Measurements from ENCODE around the gene CFAP97.

The CFAP97 gene

DNA sequence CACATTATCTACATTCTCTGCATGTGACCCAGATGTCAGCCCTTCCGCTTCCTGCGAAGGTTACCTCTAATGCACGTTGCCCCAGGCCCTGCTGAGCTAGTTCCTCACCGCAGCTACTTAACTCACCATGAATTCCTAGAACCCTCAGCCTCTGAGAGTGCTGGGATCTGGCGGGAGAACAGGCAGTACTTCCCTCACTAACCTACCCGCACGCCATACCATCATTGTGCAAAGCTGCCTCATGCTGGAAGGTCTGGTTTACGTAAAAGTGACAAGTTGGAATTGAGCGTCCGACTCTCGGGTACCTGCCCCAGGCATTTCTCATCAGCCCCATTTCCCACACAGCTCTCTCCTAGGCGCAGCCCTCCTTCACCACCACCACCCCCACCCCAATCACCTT is 54.4 kb downstream of the CFAP97 start:
- in situ Hi-C loops (cut with MboI; ENCODE audit: low pct_unique_long_range_greater_than_20kb, low sequenced_read_pairs) = no loop called here
- DNase-seq = no peak

DNA sequence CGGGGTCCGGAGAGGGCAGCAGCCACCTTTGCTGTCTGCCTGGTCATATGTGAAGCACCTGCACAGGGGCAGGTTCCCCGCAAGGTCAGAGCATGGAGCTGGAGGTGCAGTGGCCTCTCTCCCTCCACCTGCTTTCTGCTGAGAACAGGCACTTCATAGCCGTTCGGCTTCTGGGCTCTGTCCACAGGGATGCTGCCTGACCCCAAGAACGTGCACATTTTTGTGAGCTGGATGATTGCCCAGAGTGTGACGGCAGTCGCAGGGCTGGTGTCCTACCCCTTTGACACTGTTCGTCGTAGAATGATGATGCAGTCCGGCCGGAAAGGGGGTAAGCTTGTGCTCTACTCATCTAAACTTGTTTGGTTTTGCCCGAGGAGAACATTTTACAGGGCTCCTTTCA is 58.2 kb downstream of the CFAP97 start:
- in situ Hi-C loops (cut with MboI; ENCODE audit: low pct_unique_long_range_greater_than_20kb, low sequenced_read_pairs) = no loop called here
- no peak for DNase-seq

DNA sequence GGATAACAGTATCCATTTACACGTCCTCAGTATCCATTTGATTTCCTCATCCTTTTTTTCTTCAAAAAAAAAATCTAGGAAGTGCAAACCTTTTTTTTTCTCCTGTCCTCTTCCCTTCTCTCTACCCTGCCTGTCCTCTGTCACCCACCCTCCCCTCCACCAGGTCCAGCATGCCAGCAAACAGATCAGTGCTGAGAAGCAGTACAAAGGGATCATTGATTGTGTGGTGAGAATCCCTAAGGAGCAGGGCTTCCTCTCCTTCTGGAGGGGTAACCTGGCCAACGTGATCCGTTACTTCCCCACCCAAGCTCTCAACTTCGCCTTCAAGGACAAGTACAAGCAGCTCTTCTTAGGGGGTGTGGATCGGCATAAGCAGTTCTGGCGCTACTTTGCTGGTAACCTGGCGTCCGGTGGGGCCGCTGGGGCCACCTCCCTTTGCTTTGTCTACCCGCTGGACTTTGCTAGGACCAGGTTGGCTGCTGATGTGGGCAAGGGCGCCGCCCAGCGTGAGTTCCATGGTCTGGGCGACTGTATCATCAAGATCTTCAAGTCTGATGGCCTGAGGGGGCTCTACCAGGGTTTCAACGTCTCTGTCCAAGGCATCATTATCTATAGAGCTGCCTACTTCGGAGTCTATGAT is 59.1 kb downstream of the CFAP97 start:
- in situ Hi-C loops (cut with MboI; ENCODE audit: low pct_unique_long_range_greater_than_20kb, low sequenced_read_pairs) = no loop called here
- no peak for DNase-seq

DNA sequence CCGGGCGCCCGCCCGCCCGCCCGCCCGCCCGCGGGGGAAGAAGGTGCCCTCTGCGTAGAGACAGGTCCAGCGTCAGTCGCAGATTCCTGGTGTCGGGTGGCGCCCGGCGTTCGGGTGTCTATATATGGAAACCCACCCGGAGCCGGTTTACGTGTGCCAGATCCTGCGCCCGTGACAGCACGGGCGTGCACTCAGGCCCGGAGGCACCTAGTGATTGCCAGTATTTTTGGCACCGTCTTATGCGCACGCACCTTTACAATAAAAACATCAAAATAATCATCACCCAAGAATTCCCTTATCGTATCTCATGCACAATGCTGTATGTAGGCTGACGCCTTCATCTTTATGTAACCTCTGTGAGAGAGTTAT is 60.2 kb downstream of the CFAP97 start:
- peak; percentile 18 for DNase-seq
- in situ Hi-C loops (cut with MboI; ENCODE audit: low pct_unique_long_range_greater_than_20kb, low sequenced_read_pairs) = no loop called here

DNA sequence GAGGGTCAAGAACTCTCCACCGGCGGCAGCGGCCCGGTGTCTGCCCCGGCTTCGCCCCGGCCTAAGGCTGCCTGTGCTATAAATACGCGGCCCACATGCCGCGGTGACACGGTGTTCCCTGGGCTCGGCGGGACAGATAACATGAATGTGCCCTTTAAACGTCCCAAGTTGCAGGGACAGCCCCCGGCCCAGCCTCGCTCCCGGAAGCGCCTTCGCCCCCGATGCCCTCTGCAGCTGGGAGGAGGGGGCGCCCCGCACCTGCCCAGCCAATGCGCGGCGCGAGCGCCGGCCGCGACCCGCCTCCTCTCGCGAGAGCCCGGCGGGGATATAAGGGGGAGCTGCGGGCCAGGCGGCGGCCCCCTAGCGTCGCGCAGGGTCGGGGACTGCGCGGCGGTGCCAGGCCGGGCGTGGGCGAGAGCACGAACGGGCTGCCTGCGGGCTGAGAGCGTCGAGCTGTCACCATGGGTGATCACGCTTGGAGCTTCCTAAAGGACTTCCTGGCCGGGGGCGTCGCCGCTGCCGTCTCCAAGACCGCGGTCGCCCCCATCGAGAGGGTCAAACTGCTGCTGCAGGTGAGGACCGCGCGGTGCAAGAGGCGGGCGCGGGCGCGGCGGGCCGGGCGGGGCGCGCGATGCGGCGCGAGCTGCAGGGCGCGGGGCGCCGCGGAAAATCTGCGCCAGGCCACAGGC is 60.7 kb downstream of the CFAP97 start, which contains the start of gene SLC25A4:
Gene SLC25A4, plus strand, starts transcription at position 355 of the 689 bp plus-strand sequence. Its CDS starts 107 bp downstream, at position 462.
- peak; percentile 83 for DNase-seq
- in situ Hi-C loops (cut with MboI; ENCODE audit: low pct_unique_long_range_greater_than_20kb, low sequenced_read_pairs) = no loop called here

DNA sequence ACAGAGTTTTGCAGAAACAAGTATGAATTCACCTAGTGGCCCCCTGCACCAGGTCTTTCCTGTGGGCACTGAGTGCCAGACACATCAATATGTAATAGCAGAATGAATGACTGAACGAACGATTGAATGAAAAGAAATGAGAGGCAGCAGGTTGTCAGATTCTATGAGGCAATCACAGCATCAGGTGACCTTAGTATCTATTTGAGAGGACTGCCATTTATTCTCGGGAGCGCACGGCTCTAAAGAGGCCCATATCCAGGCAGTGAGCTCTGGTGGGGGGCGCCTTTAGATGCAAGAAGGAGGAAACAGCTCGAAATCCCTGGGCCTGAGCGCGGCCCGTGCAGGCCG is 61.3 kb downstream of the CFAP97 start:
- no peak for DNase-seq
- in situ Hi-C loops (cut with MboI; ENCODE audit: low pct_unique_long_range_greater_than_20kb, low sequenced_read_pairs) = no loop called here

DNA sequence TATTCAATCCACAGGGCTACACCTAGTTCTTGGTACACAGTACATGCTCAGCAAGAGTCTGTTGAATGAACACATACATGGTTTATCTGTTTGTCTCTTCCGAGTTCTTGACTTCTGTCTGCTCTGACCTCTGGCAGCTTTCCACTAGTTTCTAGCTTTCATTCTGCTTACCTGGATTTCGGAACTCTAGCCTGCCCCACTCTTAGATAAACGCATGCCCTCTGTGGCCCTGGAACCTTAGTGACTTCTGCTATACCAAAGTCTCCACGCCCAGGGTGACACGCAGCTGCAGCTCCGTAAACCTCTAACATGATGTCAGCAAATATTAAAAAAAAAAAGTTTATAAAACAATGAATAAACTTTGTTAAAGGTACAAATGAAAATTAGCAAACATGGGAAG is 62.0 kb downstream of the CFAP97 start:
- DNase-seq = no peak

DNA sequence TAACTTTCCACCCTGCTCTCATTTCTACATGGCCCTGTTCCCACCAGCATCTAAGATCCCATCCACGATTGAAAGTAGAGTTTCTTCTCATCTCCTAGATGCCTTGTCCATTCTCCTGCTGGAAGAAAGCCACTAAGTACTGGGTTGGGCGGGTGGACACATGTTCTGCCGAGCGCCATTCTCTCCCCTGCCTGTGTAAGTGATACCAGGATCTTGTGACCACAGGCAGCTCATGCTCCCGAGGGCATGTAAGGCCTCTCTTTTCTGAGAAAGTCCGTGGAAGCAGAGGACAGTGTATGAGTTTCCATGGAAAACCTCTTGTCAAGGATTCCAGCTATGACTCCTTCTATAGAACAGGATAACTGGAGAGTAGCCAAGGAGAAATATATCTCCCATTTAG is 64.1 kb downstream of the CFAP97 start:
- in situ Hi-C loops (cut with MboI; ENCODE audit: low pct_unique_long_range_greater_than_20kb, low sequenced_read_pairs) = no loop called here

More for the DNA sequence above, 62.0 kb downstream of the CFAP97 start:
- in situ Hi-C loops (cut with MboI; ENCODE audit: low pct_unique_long_range_greater_than_20kb, low sequenced_read_pairs) = no loop called here

DNA sequence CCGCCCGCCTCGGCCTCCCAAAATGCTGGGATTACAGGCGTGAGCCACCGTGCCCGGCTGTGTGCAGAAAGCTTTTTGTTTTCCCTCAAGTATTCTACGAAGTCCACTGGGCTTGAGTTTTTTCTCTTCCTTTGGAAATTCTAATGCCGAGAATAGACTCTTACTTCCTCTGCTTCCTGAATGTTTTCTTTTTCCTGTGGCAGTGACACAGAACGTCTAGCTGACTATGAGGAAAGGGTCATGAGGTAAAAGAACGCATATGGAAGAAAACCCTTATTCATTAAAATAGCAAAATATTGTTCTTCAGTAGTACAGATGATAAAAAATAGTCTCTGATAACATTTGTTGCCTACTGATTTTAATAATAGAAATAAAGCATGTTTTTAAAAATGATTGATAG is 65.6 kb downstream of the CFAP97 start:
- in situ Hi-C loops (cut with MboI; ENCODE audit: low pct_unique_long_range_greater_than_20kb, low sequenced_read_pairs) = no loop called here
- no peak for DNase-seq

More for the DNA sequence above, 64.1 kb downstream of the CFAP97 start:
- DNase-seq = no peak

DNA sequence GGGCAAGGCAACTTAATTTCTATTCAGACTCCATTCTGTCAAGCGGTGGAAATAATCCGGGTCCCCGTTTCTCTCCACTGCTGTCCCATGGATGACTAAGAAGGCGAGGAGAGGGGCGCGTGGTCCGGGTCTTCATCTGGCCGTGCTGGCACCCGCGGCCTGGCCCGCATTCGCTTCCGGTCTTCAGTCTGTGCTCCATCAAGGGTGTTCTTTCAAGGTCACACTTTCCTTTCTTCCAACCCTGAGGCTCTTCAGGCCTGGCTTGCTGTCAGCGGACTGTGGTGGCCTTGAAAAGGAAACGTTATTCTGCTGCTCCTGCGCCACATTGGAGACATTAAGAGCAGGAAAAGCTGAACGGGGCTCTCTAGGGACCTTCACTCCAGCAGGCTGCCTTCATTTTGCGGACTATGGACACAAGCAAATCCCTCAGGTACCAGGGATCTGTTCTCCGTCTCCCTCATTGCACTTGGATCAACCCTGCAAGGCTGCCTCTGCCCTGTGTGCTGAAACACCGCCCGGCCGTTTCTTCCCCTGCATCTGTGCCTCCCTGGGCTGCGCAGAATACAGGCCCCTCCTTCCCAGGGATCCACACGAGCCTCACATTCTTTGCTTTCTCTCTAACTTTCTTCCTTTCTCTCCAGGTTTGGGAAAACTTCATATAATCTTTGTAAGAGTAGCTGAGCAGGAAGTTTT is 66.4 kb downstream of the CFAP97 start:
- in situ Hi-C loops (cut with MboI; ENCODE audit: low pct_unique_long_range_greater_than_20kb, low sequenced_read_pairs) = no loop called here
- no peak for DNase-seq

DNA sequence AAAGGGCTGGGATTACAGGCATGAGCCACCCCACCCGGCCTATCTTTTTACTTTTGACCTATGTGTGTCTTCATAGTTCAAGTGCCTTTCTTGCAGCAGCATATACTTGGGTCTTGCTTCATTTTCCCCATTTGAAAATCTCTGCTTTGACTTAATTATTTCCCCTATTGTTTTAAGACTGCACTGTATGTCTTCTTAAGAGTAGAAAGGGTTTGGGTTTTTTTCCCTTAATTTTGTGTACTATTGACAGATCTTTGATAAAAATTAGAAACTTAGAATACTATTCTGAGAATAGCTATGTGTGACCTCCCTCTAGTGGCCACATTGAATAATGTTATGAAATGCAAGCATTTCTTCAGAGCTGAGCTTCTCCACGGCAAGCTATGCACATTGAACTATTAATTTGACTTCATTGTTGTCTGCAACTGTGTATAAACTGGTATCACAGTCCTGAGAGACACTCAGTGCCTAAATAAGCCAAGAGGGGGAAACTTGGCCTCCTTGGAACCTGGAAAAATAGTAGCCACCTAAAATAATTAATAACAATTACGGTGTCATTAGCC is 69.4 kb downstream of the CFAP97 start:
- in situ Hi-C loops (cut with MboI; ENCODE audit: low pct_unique_long_range_greater_than_20kb, low sequenced_read_pairs) = no loop called here
- peak; percentile 57 for DNase-seq

DNA sequence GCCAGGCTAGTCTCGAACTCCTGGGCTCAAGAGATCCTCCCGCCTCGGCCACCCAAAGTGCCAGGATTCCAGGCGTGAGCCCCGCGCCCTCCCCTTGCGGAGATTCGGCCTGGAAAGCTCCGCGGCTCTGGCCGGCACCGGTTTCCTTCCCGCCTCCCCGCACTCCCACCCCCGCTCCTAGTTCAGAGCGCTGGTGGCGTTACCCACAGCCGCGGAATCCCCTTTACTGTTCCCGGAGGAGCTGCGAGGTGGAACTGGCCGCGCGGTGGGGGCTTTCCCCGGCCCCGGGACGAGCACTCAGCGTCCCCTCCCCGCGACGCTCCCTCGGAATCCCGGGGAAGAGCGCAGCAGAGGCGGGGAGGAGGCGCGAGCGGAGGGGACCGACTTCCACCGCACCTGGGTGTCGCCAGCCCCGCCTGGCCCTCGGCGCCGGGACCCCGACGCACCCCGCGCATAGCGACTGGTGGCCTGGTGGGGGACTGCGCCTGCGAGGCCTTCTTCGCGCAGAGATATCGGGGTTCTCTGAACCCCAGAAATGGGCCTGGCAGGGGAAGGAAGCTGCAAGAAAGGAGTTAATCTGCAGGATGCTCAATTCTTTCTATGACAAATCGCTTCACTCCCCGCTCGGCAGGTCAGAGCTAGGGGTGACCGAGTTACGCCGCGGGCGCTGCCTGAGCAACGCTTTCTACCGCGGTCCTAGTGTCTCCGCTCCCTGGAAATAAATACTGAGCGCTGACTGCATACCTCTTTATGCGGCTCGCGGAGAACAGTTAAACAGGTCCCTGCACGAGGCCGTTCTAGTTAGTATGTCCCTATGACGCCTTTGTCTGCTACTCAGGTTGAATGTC is 75.3 kb downstream of the CFAP97 start:
- DNase-seq = no peak
- in situ Hi-C loops (cut with MboI; ENCODE audit: low pct_unique_long_range_greater_than_20kb, low sequenced_read_pairs) = no loop called here

DNA sequence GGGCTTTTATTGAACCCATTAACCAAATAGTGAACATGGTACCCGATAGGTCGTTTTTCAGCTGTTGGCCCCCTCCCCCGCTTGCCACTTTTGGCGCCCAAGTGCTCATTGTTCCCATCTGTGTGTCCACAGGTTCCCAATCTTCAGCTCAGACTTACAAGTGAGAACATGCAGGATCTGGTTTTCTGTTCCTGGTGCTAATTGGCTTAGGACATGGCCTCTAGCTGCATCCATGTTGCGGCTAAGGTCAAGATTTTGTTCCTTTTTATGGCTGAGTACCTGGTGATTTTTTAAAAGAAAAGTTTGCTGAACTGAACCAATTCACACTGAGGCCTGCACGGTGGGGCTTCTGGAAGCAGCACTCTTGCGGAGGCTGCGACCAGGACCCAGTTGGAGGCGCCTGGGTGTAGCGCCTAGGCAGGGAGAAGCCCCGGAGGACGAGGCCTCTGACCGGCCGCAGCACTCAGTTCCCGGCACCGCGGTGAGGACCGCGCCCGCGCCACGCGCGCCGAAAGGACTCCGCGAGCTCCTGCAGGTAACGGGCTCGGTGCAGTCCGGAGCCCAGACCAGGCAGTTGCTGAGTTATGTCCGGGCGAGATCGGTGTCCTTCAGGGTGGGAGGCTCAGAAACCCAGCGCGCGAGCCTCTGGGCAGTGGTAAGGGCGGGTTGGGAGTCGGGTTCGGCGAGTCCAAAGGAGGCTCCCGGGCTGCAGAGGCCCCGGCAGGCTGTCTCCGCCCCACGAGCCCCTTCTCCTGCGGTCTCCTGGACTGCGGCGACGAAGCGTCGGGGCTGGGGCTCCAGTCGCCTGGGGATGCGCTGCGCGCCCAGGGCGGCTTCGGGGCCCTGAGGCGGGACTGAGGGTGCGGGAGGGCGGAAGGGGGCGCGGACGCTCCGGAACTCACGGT is 76.5 kb downstream of the CFAP97 start:
- DNase-seq = no peak
- in situ Hi-C loops (cut with MboI; ENCODE audit: low pct_unique_long_range_greater_than_20kb, low sequenced_read_pairs) = no loop called here

DNA sequence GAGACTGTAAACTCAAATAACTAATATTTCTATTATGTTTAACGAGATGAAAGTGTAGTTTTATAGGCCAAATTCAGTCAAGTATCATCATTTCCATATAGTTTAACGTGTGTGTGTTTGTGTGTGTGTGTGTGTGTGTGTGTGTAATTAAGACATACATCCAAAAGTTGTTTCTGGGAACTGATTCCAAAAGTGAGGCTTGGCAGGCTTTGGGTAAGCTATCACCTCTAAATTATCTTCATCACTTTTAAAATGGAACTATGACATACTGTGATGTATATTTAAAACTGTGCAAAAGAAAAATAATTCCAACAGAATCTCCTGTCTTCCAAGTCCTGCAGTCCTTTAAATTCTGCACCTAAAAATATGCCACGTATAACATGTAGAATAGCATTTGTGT is 79.8 kb downstream of the CFAP97 start:
- in situ Hi-C loops (cut with MboI; ENCODE audit: low pct_unique_long_range_greater_than_20kb, low sequenced_read_pairs) = loop anchor here (25.0 kb wide), 1 partner anchor 387 kb away; the partner anchor contains the start of gene CENPU
- no peak for DNase-seq

DNA sequence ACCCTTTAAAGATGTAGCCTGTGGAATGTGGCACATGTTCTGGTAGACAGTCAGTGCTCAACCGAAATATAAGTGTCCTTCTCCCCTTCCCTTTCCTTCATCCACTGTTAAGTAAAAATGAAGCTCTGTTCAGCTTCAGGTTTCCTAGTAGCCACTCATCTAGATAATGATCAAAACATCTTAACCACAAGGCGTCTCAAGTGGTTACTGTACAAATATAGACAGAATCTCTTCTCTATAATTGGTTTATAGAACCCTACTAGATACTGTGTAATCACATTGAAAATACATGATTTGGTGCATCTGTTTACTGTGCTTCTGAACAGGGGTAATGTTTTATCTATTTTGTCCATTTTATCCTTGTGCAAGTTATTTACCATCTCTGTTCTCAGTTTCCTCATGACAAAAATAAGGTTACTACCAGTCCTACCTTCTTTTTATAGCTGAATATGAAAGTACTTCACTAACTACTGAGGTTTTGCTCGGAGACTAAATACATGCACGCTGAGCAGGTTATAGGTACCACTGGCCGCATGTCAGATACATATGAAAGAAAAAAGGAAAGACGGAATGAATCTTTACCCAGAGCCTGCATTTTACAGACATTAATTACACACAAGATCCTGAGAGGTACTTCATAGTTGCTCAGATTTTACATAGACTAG is 81.0 kb downstream of the CFAP97 start:
- no peak for DNase-seq
- in situ Hi-C loops (cut with MboI; ENCODE audit: low pct_unique_long_range_greater_than_20kb, low sequenced_read_pairs) = loop anchor here (25.0 kb wide), 1 partner anchor 386 kb away; the partner anchor contains the start of gene CENPU

DNA sequence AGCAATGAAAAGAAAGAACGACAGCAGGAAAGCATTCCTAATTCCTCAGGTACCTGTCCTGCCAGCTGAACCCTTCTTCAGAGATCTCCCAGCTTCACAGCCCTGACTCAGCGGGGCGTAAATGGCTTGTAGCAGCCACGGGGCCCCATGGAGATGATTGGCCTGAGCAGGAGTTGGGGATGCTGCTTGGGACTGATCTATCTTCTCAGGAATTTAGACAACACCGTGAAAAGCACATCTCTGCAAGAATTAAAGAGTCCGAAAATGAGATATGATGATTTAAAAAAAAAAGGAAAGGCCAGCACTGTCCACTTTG is 83.2 kb downstream of the CFAP97 start:
- in situ Hi-C loops (cut with MboI; ENCODE audit: low pct_unique_long_range_greater_than_20kb, low sequenced_read_pairs) = loop anchor here (25.0 kb wide), 1 partner anchor 383 kb away; the partner anchor contains the start of gene CENPU

DNA sequence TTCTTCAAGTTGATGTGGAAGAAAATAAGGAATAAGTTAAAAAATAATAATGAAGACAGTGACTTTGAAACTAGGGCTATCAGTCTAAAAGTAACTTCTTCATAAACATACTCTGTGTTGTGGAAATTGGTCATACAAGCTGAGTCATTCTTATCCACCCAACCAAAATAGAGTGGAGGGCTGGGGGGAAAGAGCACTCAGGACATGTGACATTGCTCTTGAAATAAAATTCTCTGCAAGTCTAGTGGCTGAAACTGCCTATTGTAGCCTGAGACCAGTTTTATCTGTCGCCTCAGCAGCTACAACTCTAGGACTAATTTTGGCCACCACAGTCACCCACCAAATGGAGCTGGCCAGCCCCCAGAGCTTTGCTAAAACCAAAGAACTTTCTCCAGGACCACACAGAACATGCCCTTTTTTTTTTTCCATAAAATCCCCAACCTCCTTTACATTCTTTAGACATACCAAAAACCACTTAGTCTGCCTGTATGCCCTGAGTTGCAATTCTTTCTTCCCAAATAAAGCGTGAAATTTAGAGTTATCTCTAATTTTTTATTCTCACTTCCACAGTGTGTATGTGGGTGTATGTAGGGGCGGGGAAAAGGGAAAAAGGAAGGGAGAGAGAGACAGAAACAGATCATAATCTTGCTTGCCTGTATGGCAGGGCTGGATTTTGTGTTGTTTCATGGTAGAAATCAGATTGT is 83.7 kb downstream of the CFAP97 start:
- DNase-seq = no peak
- in situ Hi-C loops (cut with MboI; ENCODE audit: low pct_unique_long_range_greater_than_20kb, low sequenced_read_pairs) = loop anchor here (25.0 kb wide), 1 partner anchor 383 kb away; the partner anchor contains the start of gene CENPU

More for the DNA sequence above, 83.2 kb downstream of the CFAP97 start:
- DNase-seq = no peak

Data from KBM-7 (cell line).